BLaER1 treated with 17β-estradiol and CSF1 and Interleukin-3, amounts not matched to agents 10 nM and 100 nM (cell line): Measurements from ENCODE around the gene KIAA0753.

ENCODE experiments used
- H3K27ac ChIP-seq, 11 experiments: shearing (Covaris generic); formaldehyde crosslinking; 2 replicates each; pipeline ENCODE4 v1.8.1; 2022
- H3K27me3 ChIP-seq, 11 experiments: shearing (Covaris generic); formaldehyde crosslinking; 2 replicates each; pipeline ENCODE4 v1.8.1; 2022
- H3K36me3 ChIP-seq, 11 experiments: shearing (Covaris generic); formaldehyde crosslinking; 2 replicates each; pipeline ENCODE4 v1.8.1; 2022
- H3K4me1 ChIP-seq, 10 experiments: shearing (Covaris generic); formaldehyde crosslinking; 2 replicates each; pipeline ENCODE4 v1.8.1; 2022
- H3K4me2 ChIP-seq, 11 experiments: shearing (Covaris generic); formaldehyde crosslinking; 2 replicates each; pipeline ENCODE4 v1.8.1; 2022
- H3K4me3 ChIP-seq, 10 experiments: shearing (Covaris generic); formaldehyde crosslinking; 2 replicates each; pipeline ENCODE4 v1.8.1; 2022
- H3K9ac ChIP-seq, 11 experiments: shearing (Covaris generic); formaldehyde crosslinking; 2 replicates each; pipeline ENCODE4 v1.8.1; 2022
- H3K9me3 ChIP-seq, 11 experiments: shearing (Covaris generic); formaldehyde crosslinking; replicated peaks in 1 of 11; 2 replicates each; pipeline ENCODE4 v1.8.1; 2022
- H4K20me1 ChIP-seq, 11 experiments: shearing (Covaris generic); formaldehyde crosslinking; 2 replicates each; pipeline ENCODE4 v1.8.1; 2022
- Cebpa-rat ChIP-seq, 11 experiments: shearing (Covaris generic); IDR thresholded peaks; 2 replicates each; pipeline ENCODE4 v1.8.1; 2022

KIAA0753 gene

GRCh38 chr17:6632530-6632929 lies 8.0 kb downstream of the KIAA0753 start:
- Histone ChIP-seq H3K27ac (no peak overlapping the region), H3K4me2 (no peak overlapping the region), H3K4me3 (no peak overlapping the region), H3K9ac (no peak overlapping the region), H4K20me1 (peaks cover 0 to 34% (median 14%) of the 10 kb centered on the region in 11 experiments; a peak in 13 of 22 replicates), H3K27me3 (no peaks in the 10 kb centered on the region), H3K9me3 (no peaks in the 10 kb centered on the region), H3K36me3 (peaks cover 67 to 90% (median 78%) of the 10 kb centered on the region in 11 experiments), H3K4me1 (peaks cover 0 to 7% (median 0%) of the 10 kb centered on the region in 10 experiments; a peak in 3 of 20 replicates)
- TF ChIP-seq Cebpa-rat (IDR thresholded peaks at IDR 0.05): no peak

- H3K4me1 ChIP-seq: peaks cover 0 to 6% (median 0%) of the 10 kb centered on the region in 10 experiments; a peak in 1 of 20 replicates
- no peaks in the 10 kb centered on the region for H3K9me3 ChIP-seq
- peaks cover 0 to 24% (median 8%) of the 10 kb centered on the region in 11 experiments; a peak in 7 of 22 replicates for H4K20me1 ChIP-seq
- no peak overlapping the region for H3K9ac ChIP-seq
- H3K36me3 ChIP-seq: peaks cover 81 to 100% (median 96%) of the 10 kb centered on the region in 11 experiments
- no peak overlapping the region for H3K27ac ChIP-seq
- H3K4me2 ChIP-seq: no peak overlapping the region
- no peak for TF ChIP-seq Cebpa-rat (IDR thresholded peaks at IDR 0.05)
- H3K27me3 ChIP-seq: no peaks in the 10 kb centered on the region
- H3K4me3 ChIP-seq: no peak overlapping the region
Observed at GRCh38 chr17:6630390-6630789, 10.1 kb downstream of the KIAA0753 start.

- peaks cover 0 to 24% (median 9%) of the 10 kb centered on the region in 11 experiments; a peak in 6 of 22 replicates for H4K20me1 ChIP-seq
- no peak overlapping the region for H3K4me3 ChIP-seq
- no peaks in the 10 kb centered on the region for H3K27me3 ChIP-seq
- no peak overlapping the region for H3K4me2 ChIP-seq
- H3K9me3 ChIP-seq: no peaks in the 10 kb centered on the region
- no peak overlapping the region for H3K27ac ChIP-seq
- TF ChIP-seq Cebpa-rat (IDR thresholded peaks at IDR 0.05): no peak
- H3K4me1 ChIP-seq: peaks cover 0 to 6% (median 0%) of the 10 kb centered on the region in 10 experiments; a peak in 1 of 20 replicates
- no peak overlapping the region for H3K9ac ChIP-seq
- H3K36me3 ChIP-seq: peaks cover 76 to 100% (median 96%) of the 10 kb centered on the region in 11 experiments
Observed at GRCh38 chr17:6627019-6627418, 13.5 kb downstream of the KIAA0753 start.

- Histone ChIP-seq H3K9me3 (no peaks in the 10 kb centered on the region), H3K4me1 (peaks cover 0 to 4% (median 0%) of the 10 kb centered on the region in 10 experiments; a peak in 1 of 20 replicates), H3K27me3 (no peaks in the 10 kb centered on the region), H3K4me3 (no peak overlapping the region), H3K4me2 (no peak overlapping the region), H4K20me1 (peaks cover 0 to 23% (median 9%) of the 10 kb centered on the region in 11 experiments; a peak in 6 of 22 replicates), H3K9ac (no peak overlapping the region), H3K36me3 (peaks cover 76 to 100% (median 96%) of the 10 kb centered on the region in 11 experiments), H3K27ac (no peak overlapping the region)
- TF ChIP-seq Cebpa-rat (IDR thresholded peaks at IDR 0.05): no peak
Observed at GRCh38 chr17:6626616-6627015, 13.9 kb downstream of the KIAA0753 start.

- Histone ChIP-seq H3K4me1 (no peaks in the 10 kb centered on the region), H3K36me3 (peaks cover 75 to 100% (median 93%) of the 10 kb centered on the region in 11 experiments), H3K4me3 (no peak overlapping the region), H3K9ac (no peak overlapping the region), H3K9me3 (no peaks in the 10 kb centered on the region), H3K27me3 (no peaks in the 10 kb centered on the region), H4K20me1 (peaks cover 0 to 15% (median 6%) of the 10 kb centered on the region in 11 experiments; a peak in 3 of 22 replicates), H3K4me2 (no peak overlapping the region), H3K27ac (no peak overlapping the region)
- no peak for TF ChIP-seq Cebpa-rat (IDR thresholded peaks at IDR 0.05)
Observed at GRCh38 chr17:6623941-6624340, 16.6 kb downstream of the KIAA0753 start.

- H3K9ac ChIP-seq: no peak overlapping the region
- H4K20me1 ChIP-seq: peaks cover 0 to 11% (median 0%) of the 10 kb centered on the region in 11 experiments; a peak in 2 of 22 replicates
- H3K4me2 ChIP-seq: no peak overlapping the region
- H3K36me3 ChIP-seq: peaks cover 82 to 99% (median 88%) of the 10 kb centered on the region in 11 experiments
- no peaks in the 10 kb centered on the region for H3K27me3 ChIP-seq
- TF ChIP-seq Cebpa-rat (IDR thresholded peaks at IDR 0.05): no peak
- no peak overlapping the region for H3K27ac ChIP-seq
- no peak overlapping the region for H3K4me3 ChIP-seq
- H3K4me1 ChIP-seq: no peaks in the 10 kb centered on the region
- H3K9me3 ChIP-seq: no peaks in the 10 kb centered on the region
Observed at GRCh38 chr17:6611231-6611630, 29.3 kb downstream of the KIAA0753 start.

GRCh38 chr17:6610011-6610410 lies 30.5 kb downstream of the KIAA0753 start:
- TF ChIP-seq Cebpa-rat (IDR thresholded peaks at IDR 0.05): no peak
- Histone ChIP-seq H3K27me3 (no peaks in the 10 kb centered on the region), H3K36me3 (peaks cover 82 to 99% (median 89%) of the 10 kb centered on the region in 11 experiments), H3K9me3 (no peaks in the 10 kb centered on the region), H3K9ac (no peak overlapping the region), H4K20me1 (peaks cover 0 to 11% (median 0%) of the 10 kb centered on the region in 11 experiments; a peak in 3 of 22 replicates), H3K4me1 (no peaks in the 10 kb centered on the region), H3K4me3 (no peak overlapping the region), H3K27ac (no peak overlapping the region), H3K4me2 (no peak overlapping the region)

- no peak overlapping the region for H3K4me2 ChIP-seq
- no peak overlapping the region for H3K4me3 ChIP-seq
- no peaks in the 10 kb centered on the region for H3K27me3 ChIP-seq
- no peak overlapping the region for H3K9ac ChIP-seq
- H3K4me1 ChIP-seq: no peaks in the 10 kb centered on the region
- H3K27ac ChIP-seq: no peak overlapping the region
- H4K20me1 ChIP-seq: peaks cover 0 to under 1% (median 0%) of the 10 kb centered on the region in 11 experiments; a peak in 3 of 22 replicates
- no peak for TF ChIP-seq Cebpa-rat (IDR thresholded peaks at IDR 0.05)
- peaks cover 91 to 100% (median 96%) of the 10 kb centered on the region in 11 experiments for H3K36me3 ChIP-seq
- H3K9me3 ChIP-seq: no peaks in the 10 kb centered on the region
Observed at GRCh38 chr17:6608321-6608720, 32.2 kb downstream of the KIAA0753 start.

GRCh38 chr17:6605142-6605541 lies 35.4 kb downstream of the KIAA0753 start:
- H3K9me3 ChIP-seq: no peaks in the 10 kb centered on the region
- H3K4me3 ChIP-seq: no peak overlapping the region
- H3K9ac ChIP-seq: no peak overlapping the region
- peaks cover 86 to 100% (median 97%) of the 10 kb centered on the region in 11 experiments for H3K36me3 ChIP-seq
- H4K20me1 ChIP-seq: no peaks in the 10 kb centered on the region; a peak in 1 of 22 replicates
- no peak overlapping the region for H3K27ac ChIP-seq
- H3K27me3 ChIP-seq: no peaks in the 10 kb centered on the region
- H3K4me2 ChIP-seq: no peak overlapping the region
- peaks cover 0 to 11% (median 1%) of the 10 kb centered on the region in 10 experiments; a peak in 13 of 20 replicates for H3K4me1 ChIP-seq
- no peak for TF ChIP-seq Cebpa-rat (IDR thresholded peaks at IDR 0.05)
